Measurements from ENCODE around the gene SHISA9. TPM values are rescaled to one million over a fixed set of nuclear protein-coding genes. Genes with fewer than 3 reads are reported as not detected.

The SHISA9 gene
- total and polyA plus RNA-seq, 3 donors from 2014 or later, result 0.46 to 1.0 (median 0.68) TPM

DNA sequence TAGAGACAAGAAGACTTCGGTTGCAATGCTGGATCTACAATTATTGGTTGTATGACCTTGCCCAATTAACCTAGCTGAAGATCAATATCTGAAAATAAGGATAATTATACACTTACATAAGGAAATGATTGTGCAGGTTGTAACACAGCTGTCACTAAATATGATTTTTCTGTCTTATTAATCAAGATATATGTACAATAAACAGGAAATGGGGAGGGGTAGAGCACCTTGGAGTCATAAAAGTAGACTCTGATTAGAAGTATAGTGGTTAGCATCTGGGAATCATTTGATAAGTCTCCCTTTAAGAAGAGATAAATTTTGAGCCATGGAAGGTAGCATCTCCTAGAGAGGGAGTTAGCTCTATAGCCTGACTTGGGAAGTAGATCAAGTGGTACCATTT lies 369.2 kb downstream of the SHISA9 start:
- no peak for DNase-seq
- no peaks in the 10 kb centered on the region for H3K36me3 ChIP-seq (ENCODE audit: low read depth, missing control alignments)
- no peaks in the 10 kb centered on the region for H3K4me1 ChIP-seq
- no peak overlapping the region for H3K4me3 ChIP-seq
- intact Hi-C loops (cut with DNase I; ENCODE audit: low total_unique reads), result no loop called here
- TF ChIP-seq, protein P1, sequence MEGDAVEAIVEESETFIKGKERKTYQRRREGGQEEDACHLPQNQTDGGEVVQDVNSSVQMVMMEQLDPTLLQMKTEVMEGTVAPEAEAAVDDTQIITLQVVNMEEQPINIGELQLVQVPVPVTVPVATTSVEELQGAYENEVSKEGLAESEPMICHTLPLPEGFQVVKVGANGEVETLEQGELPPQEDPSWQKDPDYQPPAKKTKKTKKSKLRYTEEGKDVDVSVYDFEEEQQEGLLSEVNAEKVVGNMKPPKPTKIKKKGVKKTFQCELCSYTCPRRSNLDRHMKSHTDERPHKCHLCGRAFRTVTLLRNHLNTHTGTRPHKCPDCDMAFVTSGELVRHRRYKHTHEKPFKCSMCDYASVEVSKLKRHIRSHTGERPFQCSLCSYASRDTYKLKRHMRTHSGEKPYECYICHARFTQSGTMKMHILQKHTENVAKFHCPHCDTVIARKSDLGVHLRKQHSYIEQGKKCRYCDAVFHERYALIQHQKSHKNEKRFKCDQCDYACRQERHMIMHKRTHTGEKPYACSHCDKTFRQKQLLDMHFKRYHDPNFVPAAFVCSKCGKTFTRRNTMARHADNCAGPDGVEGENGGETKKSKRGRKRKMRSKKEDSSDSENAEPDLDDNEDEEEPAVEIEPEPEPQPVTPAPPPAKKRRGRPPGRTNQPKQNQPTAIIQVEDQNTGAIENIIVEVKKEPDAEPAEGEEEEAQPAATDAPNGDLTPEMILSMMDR (IDR thresholded peaks at IDR 0.05), result no peak
- no peak for TF ChIP-seq POLR2A (IDR thresholded peaks at IDR 0.05)
- no peaks in the 10 kb centered on the region for H3K9me3 ChIP-seq
- H3K27ac ChIP-seq, result no peak overlapping the region
- no peaks in the 10 kb centered on the region for H3K27me3 ChIP-seq
- 73 to 85% methylated on average over 1 of the region's 1 CpG for WGBS, 2 donors

DNA sequence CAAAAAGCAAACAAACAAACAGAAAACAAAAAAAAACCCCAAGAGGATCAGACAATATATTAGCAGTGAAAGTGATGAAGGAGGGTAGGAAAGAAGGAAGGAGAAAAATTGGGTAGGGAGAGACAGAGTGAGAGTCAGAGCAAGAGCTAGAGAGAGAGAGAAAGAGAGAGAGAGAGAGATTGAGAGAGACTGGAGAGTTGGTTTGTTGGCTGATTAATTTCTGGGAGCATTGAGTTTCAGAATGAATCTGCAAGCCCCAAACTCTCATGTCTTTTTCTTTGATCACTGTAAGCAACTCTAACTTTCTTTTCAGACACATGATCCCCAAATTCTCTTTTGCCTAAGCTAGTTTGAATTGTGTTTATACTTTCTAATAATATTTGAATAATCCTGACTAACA lies 388.1 kb downstream of the SHISA9 start:
- Histone ChIP-seq H3K27me3 (no peaks in the 10 kb centered on the region), H3K36me3 (ENCODE audit: low read depth, missing control alignments) (no peaks in the 10 kb centered on the region), H3K27ac (no peak overlapping the region), H3K9me3 (no peaks in the 10 kb centered on the region), H3K4me1 (no peaks in the 10 kb centered on the region), H3K4me3 (no peak overlapping the region)
- TF ChIP-seq POLR2A (IDR thresholded peaks at IDR 0.05), result no peak
- TF ChIP-seq, protein P1 (IDR thresholded peaks at IDR 0.05), result no peak
- intact Hi-C loops (cut with DNase I; ENCODE audit: low total_unique reads), result no loop called here
- no peak for DNase-seq

Other genes with a start within 250 kb of the SHISA9 start
- 10 to 100 TPM; 67.5 to 84.3 TPM for gene CPPED1, start 97.7 kb upstream of the SHISA9 start, total RNA-seq
- 34.3 TPM for gene CPPED1, start 97.7 kb upstream of the SHISA9 start, polyA plus RNA-seq (ENCODE audit: insufficient read depth, low read depth, low replicate concordance)